Measurements from ENCODE around the gene CIRBP.

CIRBP gene

DNA sequence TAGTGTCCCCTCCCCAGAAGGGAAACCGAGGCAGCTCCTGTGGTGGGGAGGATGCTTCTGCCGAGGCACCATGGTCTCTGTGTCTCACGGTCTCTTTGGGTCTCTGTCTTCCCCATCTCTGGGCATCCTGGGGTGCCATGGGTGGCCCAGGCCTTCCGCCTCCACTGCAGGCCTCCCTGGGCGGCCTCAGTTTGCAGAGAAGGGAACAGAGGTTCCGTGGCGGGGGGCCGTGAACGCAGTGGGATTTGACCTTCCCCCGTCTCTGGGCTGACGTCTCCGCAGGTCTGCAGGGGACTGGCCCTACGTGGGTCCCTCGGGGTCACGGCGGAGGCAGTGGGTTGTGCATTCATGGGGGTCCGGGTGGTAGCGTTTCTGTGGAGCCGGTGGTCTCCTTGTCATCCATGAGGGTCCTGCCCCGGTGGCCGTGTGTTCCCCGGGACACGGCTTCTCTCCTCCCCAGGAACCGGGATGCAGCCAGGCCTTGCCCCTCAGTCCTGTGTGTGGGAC, 21.1 kb downstream of the CIRBP start:
- no peak for TF ChIP-seq CTCF (conservative IDR thresholded peaks at IDR 0.05; ENCODE audit: low read depth, low read length)
- Histone ChIP-seq H4K20me1 (ENCODE audit: insufficient read depth) (no peaks in the 10 kb centered on the region), H3K9ac (no peak overlapping the region), H3K27ac (no peak overlapping the region), H3K4me3 (IDR thresholded peaks at IDR 0.05; ENCODE audit: insufficient read depth, low read depth, low read length) (no peak overlapping the region), H2AFZ (ENCODE audit: low read depth) (no peak overlapping the region), H3K79me2 (ENCODE audit: insufficient read depth, low read depth) (no peaks in the 10 kb centered on the region), H3K4me1 (ENCODE audit: low read depth, poor library complexity, severe bottlenecking) (peaks cover 14% of the 10 kb centered on the region), H3K36me3 (ENCODE audit: insufficient read depth) (no peaks in the 10 kb centered on the region), H3K4me2 (no peak overlapping the region), H3K27me3 (ENCODE audit: insufficient read depth, low read depth) (peaks cover 90% of the 10 kb centered on the region)

GRCh38 chr19:1290703-1291651, 21.8 kb downstream of the CIRBP start:
- Histone ChIP-seq H3K27me3 (ENCODE audit: insufficient read depth, low read depth) (peaks cover 89% of the 10 kb centered on the region), H3K27ac (no peak overlapping the region), H4K20me1 (ENCODE audit: insufficient read depth) (no peaks in the 10 kb centered on the region), H3K4me3 (IDR thresholded peaks at IDR 0.05; ENCODE audit: insufficient read depth, low read depth, low read length) (no peak overlapping the region), H2AFZ (ENCODE audit: low read depth) (no peak overlapping the region), H3K36me3 (ENCODE audit: insufficient read depth) (no peaks in the 10 kb centered on the region), H3K79me2 (ENCODE audit: insufficient read depth, low read depth) (no peaks in the 10 kb centered on the region), H3K4me1 (ENCODE audit: low read depth, poor library complexity, severe bottlenecking) (peaks cover 14% of the 10 kb centered on the region), H3K9ac (no peak overlapping the region), H3K4me2 (no peak overlapping the region)
- no peak for TF ChIP-seq CTCF (conservative IDR thresholded peaks at IDR 0.05; ENCODE audit: low read depth, low read length)

DNA sequence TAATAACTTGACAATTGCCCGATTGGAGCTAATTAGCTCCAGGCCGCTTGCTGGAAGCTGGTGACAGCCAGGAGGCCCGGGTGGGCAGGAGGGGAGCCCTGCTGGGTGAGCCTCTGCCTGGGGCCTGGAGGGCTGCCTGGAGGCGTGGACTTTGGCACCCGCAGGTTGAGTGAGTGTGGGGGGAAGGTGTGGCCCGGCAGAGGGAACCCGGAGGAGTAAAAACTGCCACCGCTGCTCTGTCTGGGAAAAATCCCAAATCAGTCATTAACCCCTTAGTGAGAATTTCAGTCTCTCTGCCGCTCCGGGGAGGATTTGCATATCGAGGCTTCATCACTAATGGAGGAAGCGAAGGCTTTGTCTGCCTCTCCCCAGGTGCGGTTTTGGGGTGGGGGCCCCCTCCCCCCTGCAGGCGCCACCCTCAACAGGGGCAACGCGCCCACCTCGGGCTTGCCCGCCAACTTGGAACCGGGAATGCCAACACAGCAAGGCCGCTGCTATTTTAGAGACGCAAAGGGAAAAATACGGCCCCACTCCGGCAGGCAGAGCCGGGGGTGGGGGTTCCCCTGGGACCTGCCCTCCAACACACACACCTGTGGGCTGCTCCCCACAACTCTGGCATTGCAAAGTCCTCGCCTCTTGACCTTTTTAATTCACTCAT, 22.8 kb downstream of the CIRBP start:
- Histone ChIP-seq H3K9ac (no peak overlapping the region), H3K36me3 (ENCODE audit: insufficient read depth) (no peaks in the 10 kb centered on the region), H3K79me2 (ENCODE audit: insufficient read depth, low read depth) (no peaks in the 10 kb centered on the region), H3K4me3 (IDR thresholded peaks at IDR 0.05; ENCODE audit: insufficient read depth, low read depth, low read length) (no peak overlapping the region), H3K4me2 (peak overlapping the region; percentile 65), H3K27ac (no peak overlapping the region), H3K4me1 (ENCODE audit: low read depth, poor library complexity, severe bottlenecking) (peaks cover 14% of the 10 kb centered on the region), H2AFZ (ENCODE audit: low read depth) (peak overlapping the region; percentile 10; the same call in 1 of the 2 replicates), H3K27me3 (ENCODE audit: insufficient read depth, low read depth) (peaks cover 92% of the 10 kb centered on the region), H4K20me1 (ENCODE audit: insufficient read depth) (no peaks in the 10 kb centered on the region)
- no peak for TF ChIP-seq CTCF (conservative IDR thresholded peaks at IDR 0.05; ENCODE audit: low read depth, low read length)

DNA sequence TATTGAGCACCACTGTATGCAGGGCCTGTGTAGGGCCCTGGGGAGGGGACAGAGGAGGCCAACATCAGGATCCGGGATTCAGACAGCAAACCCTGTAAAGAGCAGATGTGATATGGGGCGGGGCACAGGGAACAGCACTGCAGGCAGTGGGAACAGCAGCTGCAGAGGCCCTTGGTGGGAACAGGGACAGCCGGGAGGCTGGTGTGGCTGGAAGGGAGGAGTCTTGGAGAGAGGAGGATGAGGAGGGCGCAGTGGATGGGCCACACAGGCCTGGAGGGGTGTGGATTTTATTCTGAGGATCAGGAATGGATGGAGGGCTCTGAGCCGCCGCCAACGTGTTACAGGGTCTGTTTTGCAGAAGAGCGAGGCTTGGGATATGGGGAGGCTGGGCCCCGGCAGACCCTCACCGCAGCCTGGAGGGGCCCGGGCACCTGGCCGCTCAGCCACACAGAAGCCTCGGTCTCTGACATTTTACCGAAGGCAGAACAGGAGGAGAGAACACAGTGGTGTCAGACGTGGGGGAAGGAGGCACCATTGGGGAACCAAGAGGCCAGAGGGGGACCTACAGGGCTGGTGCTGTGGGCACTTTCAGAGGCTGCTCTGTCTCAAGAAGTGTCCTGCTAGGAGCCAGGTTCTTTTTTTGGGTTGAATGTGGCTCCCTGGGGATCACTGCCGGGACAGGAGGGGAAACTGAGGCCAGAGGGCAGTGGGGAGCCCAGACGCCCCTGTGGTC, 23.5 kb downstream of the CIRBP start:
- no peaks in the 10 kb centered on the region for H3K79me2 ChIP-seq (ENCODE audit: insufficient read depth, low read depth)
- no peak for TF ChIP-seq CTCF (conservative IDR thresholded peaks at IDR 0.05; ENCODE audit: low read depth, low read length)
- peak overlapping the region; percentile 65 for H3K4me2 ChIP-seq
- peaks cover 92% of the 10 kb centered on the region for H3K27me3 ChIP-seq (ENCODE audit: insufficient read depth, low read depth)
- H2AFZ ChIP-seq (ENCODE audit: low read depth) = peak overlapping the region; percentile 10; the same call in 1 of the 2 replicates
- peaks cover 14% of the 10 kb centered on the region for H3K4me1 ChIP-seq (ENCODE audit: low read depth, poor library complexity, severe bottlenecking)
- H3K4me3 ChIP-seq (IDR thresholded peaks at IDR 0.05; ENCODE audit: insufficient read depth, low read depth, low read length) = no peak overlapping the region
- H4K20me1 ChIP-seq (ENCODE audit: insufficient read depth) = no peaks in the 10 kb centered on the region
- H3K27ac ChIP-seq = no peak overlapping the region
- no peaks in the 10 kb centered on the region for H3K36me3 ChIP-seq (ENCODE audit: insufficient read depth)
- no peak overlapping the region for H3K9ac ChIP-seq

All from KMS-11 (cell line).